Calu3 (cell line): Measurements from ENCODE around the gene DNAJC3. TPM values are rescaled to one million over a fixed set of nuclear protein-coding genes. Genes with fewer than 3 reads are reported as not detected.

Source experiments
- BruUV-seq: library from RNA; stranded (reverse); fragments of 400-500 nt; replicated peaks from 2 replicates; lab custom pipeline; 2021; lab: Mats Ljungman, UMichigan
- CTCF ChIA-PET: fragments of 300-600 bp; sonication (Branson Sonifier 250); formaldehyde crosslinking; loops from one replicate; lab custom pipeline; 2022; ENCODE audit warnings: antibody characterized with exemption; lab: Charles Lee
- DNase-seq: peaks from one replicate; pipeline ENCODE4 v3.0.0; 2022
- H3K27ac Mint-ChIP-seq: one replicate; pipeline ENCODE4 v1.8.0; 2022; ENCODE audit warnings: mixed read lengths; ENCODE audit not compliant: unreplicated experiment
- H3K27me3 Mint-ChIP-seq: one replicate; pipeline ENCODE4 v1.8.0; 2022; ENCODE audit warnings: mixed read lengths; ENCODE audit not compliant: unreplicated experiment
- H3K36me3 Mint-ChIP-seq: one replicate; pipeline ENCODE4 v1.8.0; 2022; ENCODE audit warnings: mild to moderate bottlenecking, moderate library complexity, mixed read lengths; ENCODE audit not compliant: insufficient read depth, unreplicated experiment
- H3K4me1 Mint-ChIP-seq: one replicate; pipeline ENCODE4 v1.8.0; 2022; ENCODE audit warnings: mild to moderate bottlenecking, low read depth, mixed read lengths; ENCODE audit not compliant: unreplicated experiment
- H3K4me3 Mint-ChIP-seq: one replicate; pipeline ENCODE4 v1.8.0; 2022; ENCODE audit warnings: mild to moderate bottlenecking, low read depth, moderate library complexity, mixed read lengths; ENCODE audit not compliant: unreplicated experiment
- H3K9me3 Mint-ChIP-seq: one replicate; pipeline ENCODE4 v1.8.0; 2022; ENCODE audit warnings: low read depth, mixed read lengths; ENCODE audit not compliant: unreplicated experiment
- intact Hi-C: fragments of 100-400 bp; cut with micrococcal nuclease; formaldehyde crosslinking; loops from one replicate; pipeline ENCODE4 v1.10.0; 2022; ENCODE audit not compliant: unreplicated experiment
- total RNA-seq: library from RNA; stranded (reverse); gene quantifications from 2 replicates; pipeline ENCODE4 v1.2.3, GENCODE V29; 2022
- TF ChIP-seq, protein P1 (sequence below): fragments of 200-600 bp; IDR thresholded peaks from one replicate; pipeline ENCODE4 v1.8.0; 2022; ENCODE audit warnings: antibody characterized with exemption; ENCODE audit not compliant: unreplicated experiment

Gene DNAJC3
- total RNA-seq, 1 experiment from 2014 or later, result 22.2 TPM

DNA sequence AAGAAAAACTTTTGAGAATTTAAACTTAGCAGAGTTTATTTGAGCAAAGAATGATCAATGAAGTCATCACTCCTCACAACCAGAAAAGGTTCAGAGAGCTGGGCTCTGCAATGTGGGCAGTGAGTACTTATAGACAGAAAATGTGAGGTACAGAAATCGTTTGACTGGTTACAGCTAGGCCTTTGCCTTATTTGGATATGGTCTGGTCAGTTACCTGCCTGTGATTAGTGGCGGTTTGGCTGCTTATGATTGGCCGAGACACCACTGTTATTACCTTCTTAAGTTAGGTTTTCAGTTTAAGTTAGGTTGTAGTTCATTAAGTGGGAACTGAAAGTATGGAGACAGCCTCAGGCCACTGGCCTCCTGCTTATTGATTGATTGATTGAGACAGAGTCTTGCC is 66.3 kb downstream of the DNAJC3 start:
- H3K36me3 Mint-ChIP-seq, result no peaks in the 10 kb centered on the region
- BruUV-seq, result no TSS peak
- no peaks in the 10 kb centered on the region for H3K27me3 Mint-ChIP-seq
- no peak overlapping the region for H3K27ac Mint-ChIP-seq
- no peak for DNase-seq
- intact Hi-C loops, result no loop called here
- no peak overlapping the region for H3K4me3 Mint-ChIP-seq
- H3K4me1 Mint-ChIP-seq, result peaks cover 8% of the 10 kb centered on the region
- TF ChIP-seq, protein P1, sequence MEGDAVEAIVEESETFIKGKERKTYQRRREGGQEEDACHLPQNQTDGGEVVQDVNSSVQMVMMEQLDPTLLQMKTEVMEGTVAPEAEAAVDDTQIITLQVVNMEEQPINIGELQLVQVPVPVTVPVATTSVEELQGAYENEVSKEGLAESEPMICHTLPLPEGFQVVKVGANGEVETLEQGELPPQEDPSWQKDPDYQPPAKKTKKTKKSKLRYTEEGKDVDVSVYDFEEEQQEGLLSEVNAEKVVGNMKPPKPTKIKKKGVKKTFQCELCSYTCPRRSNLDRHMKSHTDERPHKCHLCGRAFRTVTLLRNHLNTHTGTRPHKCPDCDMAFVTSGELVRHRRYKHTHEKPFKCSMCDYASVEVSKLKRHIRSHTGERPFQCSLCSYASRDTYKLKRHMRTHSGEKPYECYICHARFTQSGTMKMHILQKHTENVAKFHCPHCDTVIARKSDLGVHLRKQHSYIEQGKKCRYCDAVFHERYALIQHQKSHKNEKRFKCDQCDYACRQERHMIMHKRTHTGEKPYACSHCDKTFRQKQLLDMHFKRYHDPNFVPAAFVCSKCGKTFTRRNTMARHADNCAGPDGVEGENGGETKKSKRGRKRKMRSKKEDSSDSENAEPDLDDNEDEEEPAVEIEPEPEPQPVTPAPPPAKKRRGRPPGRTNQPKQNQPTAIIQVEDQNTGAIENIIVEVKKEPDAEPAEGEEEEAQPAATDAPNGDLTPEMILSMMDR, result no peak
- CTCF ChIA-PET, result no interaction called here
- H3K9me3 Mint-ChIP-seq, result no peaks in the 10 kb centered on the region

- TF ChIP-seq, protein P1, result no peak
- Mint-ChIP-seq H3K27ac (no peak overlapping the region), H3K36me3 (no peaks in the 10 kb centered on the region), H3K27me3 (no peaks in the 10 kb centered on the region), H3K9me3 (no peaks in the 10 kb centered on the region), H3K4me3 (no peak overlapping the region), H3K4me1 (peaks cover 8% of the 10 kb centered on the region)
- BruUV-seq, result no TSS peak
- CTCF ChIA-PET, result no interaction called here
- intact Hi-C loops, result no loop called here
- DNase-seq, result no peak
Observed at GRCh38 chr13:95745289-95745688, 68.3 kb downstream of the DNAJC3 start.

- intact Hi-C loops, result no loop called here
- peaks cover 8% of the 10 kb centered on the region for H3K4me1 Mint-ChIP-seq
- no peaks in the 10 kb centered on the region for H3K27me3 Mint-ChIP-seq
- H3K4me3 Mint-ChIP-seq, result no peak overlapping the region
- CTCF ChIA-PET, result no interaction called here
- TF ChIP-seq, protein P1, result no peak
- no TSS peak for BruUV-seq
- no peak for DNase-seq
- H3K9me3 Mint-ChIP-seq, result no peaks in the 10 kb centered on the region
- no peaks in the 10 kb centered on the region for H3K36me3 Mint-ChIP-seq
- no peak overlapping the region for H3K27ac Mint-ChIP-seq
Observed at GRCh38 chr13:95745752-95746151, 68.8 kb downstream of the DNAJC3 start.

DNA sequence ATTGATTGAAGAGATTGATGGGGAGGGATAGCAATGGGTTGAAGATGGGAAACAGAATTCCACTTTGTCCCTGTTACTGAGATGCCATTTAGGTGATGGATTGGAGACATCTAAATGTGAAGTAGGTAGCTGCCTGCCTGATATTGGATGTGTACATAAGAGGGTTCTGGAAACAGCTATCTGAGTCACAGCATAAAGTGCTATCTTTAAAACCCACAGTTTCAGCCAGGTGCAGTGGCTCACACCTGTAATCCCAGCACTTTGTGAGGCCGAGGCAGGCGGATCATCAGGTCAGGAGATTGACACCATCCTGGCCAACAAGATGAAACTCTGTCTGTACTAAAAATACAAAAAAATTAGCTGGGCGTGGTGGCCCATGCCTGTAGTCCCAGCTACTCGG is 72.6 kb downstream of the DNAJC3 start:
- TF ChIP-seq, protein P1, result no peak
- no peaks in the 10 kb centered on the region for H3K9me3 Mint-ChIP-seq
- no peaks in the 10 kb centered on the region for H3K4me1 Mint-ChIP-seq
- CTCF ChIA-PET, result no interaction called here
- no peak overlapping the region for H3K4me3 Mint-ChIP-seq
- no peaks in the 10 kb centered on the region for H3K27me3 Mint-ChIP-seq
- no peaks in the 10 kb centered on the region for H3K36me3 Mint-ChIP-seq
- intact Hi-C loops, result no loop called here
- DNase-seq, result no peak
- no TSS peak for BruUV-seq
- H3K27ac Mint-ChIP-seq, result no peak overlapping the region
